AG09319 (cell line): Measurements from ENCODE around the gene KLF13.

Source experiments
- DNase-seq: peaks from one replicate; pipeline ENCODE4 v3.0.0-alpha.2; 2010; ENCODE audit warnings: low read depth; ENCODE audit errors: extremely low read depth
- TF ChIP-seq, protein P1 (sequence below): IDR thresholded peaks from 2 replicates; pipeline ENCODE4 v1.5.1; 2011; ENCODE audit warnings: low read depth, mild to moderate bottlenecking, inconsistent platforms, low read length, moderate library complexity

KLF13 gene

DNA sequence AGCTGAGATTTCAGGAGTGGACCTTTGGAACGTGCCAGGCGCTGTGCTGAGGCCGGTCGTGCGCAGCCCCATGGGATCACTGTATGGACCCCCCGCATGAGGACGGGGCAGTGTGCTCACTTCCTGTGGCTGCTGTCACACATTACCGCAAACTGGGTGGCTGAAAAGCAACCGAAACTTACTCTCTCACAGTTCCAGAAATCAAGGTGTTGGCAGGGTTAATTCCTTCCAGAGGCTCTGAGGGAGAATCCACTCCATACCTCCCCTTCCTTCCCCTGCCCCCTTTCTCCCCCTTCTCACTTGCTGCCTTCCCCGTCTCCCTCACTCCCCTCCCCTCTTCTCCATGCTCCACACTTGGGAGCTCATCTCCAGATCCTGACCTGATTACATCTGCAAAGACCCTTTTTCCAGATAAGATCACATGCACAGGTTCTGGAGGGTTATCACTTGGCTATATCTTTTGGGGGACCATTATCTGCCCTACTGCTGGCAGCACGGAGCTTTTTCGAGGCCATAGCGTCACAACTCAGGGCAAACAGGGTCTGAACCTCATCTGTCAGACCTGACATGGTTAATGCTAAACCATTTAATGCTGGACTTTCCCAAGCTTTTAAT, 41.2 kb downstream of the KLF13 start:
- no peak for DNase-seq
- TF ChIP-seq, protein P1, sequence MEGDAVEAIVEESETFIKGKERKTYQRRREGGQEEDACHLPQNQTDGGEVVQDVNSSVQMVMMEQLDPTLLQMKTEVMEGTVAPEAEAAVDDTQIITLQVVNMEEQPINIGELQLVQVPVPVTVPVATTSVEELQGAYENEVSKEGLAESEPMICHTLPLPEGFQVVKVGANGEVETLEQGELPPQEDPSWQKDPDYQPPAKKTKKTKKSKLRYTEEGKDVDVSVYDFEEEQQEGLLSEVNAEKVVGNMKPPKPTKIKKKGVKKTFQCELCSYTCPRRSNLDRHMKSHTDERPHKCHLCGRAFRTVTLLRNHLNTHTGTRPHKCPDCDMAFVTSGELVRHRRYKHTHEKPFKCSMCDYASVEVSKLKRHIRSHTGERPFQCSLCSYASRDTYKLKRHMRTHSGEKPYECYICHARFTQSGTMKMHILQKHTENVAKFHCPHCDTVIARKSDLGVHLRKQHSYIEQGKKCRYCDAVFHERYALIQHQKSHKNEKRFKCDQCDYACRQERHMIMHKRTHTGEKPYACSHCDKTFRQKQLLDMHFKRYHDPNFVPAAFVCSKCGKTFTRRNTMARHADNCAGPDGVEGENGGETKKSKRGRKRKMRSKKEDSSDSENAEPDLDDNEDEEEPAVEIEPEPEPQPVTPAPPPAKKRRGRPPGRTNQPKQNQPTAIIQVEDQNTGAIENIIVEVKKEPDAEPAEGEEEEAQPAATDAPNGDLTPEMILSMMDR: no peak

DNA sequence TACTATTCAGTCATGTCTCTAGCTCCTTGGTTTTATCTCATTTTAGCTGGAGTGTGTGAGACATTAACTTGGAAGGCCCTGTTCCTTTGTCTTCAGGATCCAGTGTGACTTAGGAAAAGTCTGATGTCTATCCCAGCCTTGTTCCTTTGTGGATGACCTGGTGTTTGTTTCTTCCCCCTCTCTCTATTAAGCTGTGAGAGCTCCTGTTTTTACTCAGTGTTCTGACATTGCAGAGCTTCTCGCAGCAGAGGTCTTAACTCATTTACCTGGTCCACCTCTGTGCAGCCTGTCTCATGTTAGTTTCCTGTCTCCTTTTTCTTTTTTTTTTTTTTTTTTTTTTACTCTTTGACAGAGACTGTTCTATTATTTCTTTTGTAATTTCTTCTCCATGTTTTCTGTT, 43.1 kb downstream of the KLF13 start:
- TF ChIP-seq, protein P1: no peak
- DNase-seq: no peak

DNA sequence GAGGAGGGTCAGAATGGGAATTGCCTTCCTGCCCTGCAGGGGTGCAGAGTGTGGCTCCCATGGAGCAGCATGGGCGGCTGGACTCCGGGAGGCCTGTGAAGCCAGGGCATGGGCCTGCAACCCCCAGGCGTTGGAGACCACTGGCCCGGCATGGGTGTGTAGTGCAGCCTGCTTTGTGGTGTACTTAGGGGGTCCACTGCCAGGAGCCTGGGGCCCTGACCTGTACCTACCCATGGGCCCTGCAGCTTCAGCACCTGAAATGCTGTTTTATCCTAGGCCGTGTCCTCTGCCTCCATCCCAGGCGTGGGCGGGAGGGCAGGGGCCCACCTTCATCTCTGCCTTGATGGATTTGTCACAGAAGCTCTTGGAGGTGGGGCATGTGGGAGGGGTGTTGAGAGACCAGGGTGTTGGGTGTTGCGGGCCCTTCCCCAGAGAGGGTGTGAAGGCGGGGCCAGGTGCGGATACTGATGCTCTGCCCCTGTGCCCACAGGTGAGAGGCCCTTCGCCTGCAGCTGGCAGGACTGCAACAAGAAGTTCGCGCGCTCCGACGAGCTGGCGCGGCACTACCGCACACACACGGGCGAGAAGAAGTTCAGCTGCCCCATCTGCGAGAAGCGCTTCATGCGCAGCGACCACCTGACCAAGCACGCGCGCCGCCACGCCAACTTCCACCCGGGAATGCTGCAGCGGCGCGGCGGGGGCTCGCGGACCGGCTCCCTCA, 45.0 kb downstream of the KLF13 start:
- TF ChIP-seq, protein P1: no peak

DNA sequence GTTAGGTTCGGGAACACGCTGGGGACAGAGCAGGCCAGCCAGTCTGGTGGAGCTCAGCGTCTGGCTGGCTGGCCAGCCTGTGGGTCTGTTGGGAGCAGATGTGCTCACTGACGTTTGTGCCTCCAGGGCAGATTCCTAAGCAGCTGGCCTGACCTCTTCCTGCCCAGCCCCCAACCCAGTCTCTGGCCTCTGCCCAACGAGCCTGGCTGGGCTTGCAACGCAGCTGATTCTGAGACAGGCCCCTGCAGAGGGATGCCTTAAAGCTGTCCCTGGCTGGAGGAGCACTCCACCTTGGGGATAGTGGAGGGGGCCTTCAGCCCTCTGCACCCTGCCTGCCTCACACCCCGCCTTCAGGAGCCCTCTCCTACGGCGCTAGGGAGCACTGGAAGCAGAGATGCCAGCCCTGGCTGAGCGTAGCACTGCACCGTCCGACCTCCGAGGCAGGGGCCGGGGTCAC, 46.0 kb downstream of the KLF13 start:
- TF ChIP-seq, protein P1: no peak

More for the DNA sequence above, 45.0 kb downstream of the KLF13 start:
- DNase-seq: no peak

DNA sequence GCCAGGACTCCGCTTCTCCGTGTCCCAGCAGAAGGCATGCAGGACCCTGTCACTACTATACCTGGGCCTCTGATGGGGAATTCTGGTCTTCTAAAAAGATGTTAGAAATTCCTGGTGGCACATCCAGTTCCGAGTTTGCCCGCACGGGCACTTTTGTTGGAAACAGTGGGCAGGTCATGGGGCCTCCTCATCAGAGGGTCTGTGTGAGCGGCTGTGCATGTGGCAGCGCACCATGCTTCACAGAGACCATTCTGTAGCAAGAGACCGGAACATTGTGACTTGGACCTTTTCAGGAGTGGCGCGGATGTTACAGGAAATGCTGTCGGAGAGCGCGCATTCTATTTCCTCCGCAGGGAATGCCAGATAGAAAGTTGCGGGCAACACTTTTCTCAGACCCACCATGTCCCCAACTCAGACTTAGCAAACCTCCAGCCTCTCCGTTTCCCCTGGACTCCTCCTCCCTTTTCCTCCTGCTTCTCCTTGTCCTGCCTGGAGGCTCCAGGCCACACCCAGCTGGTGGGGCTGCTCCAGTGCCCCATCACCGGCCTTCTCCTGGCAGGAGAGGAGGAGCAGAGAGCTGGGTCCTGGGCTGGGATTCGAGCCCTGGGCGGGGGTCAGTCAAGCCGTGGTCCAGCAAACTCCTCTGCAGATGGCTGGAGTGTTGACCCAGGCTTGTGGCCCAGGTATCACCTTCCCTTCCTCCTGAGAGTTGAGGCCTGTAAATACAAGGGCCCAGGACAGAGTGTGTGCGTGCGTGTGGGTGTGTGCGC, 46.6 kb downstream of the KLF13 start:
- TF ChIP-seq, protein P1: no peak
- no peak for DNase-seq

More for the DNA sequence above, 46.0 kb downstream of the KLF13 start:
- peak; percentile 54 for DNase-seq

DNA sequence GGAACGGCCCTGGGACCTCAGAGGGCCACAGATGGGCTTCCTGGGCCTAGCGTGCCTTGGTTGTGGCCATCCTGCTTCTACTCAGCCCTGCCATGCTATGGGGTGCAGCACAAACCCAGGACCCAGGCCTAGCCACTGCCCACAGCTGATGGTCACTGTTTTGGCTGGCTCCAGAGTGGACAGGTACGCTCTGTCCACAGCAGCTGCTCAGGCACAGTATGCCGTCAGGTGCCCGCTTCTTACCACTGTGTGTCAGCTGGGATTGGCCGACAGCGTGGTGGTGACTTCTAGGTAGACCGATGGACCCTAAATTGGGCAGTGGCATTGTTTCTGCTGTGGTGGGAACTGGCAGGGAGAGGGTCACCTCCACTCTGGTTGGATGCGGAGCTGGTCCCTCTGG, 47.3 kb downstream of the KLF13 start:
- TF ChIP-seq, protein P1: no peak
- no peak for DNase-seq

DNA sequence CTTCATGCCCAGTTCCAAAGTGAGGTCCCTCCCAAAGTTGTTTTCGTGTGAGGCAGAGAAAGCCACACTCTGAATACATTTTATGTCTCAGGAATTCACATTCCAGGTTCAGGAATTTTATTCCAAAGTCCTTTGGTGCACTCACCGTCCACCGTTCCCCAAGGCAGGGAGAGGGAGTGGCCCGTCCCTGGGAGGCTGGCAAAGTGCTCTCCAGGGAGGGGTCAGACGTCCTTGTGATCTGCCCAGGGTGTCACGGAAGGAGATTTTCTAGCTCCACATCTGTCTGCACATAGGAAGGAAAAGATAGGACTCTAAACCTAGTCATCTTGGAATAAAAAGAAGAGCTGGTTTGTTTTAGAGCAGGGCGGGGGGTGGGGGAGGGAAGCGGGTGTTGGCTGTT, 47.9 kb downstream of the KLF13 start:
- no peak for DNase-seq
- TF ChIP-seq, protein P1: no peak
